Measurements from ENCODE around the gene RAPGEF4.

The RAPGEF4 gene

DNA sequence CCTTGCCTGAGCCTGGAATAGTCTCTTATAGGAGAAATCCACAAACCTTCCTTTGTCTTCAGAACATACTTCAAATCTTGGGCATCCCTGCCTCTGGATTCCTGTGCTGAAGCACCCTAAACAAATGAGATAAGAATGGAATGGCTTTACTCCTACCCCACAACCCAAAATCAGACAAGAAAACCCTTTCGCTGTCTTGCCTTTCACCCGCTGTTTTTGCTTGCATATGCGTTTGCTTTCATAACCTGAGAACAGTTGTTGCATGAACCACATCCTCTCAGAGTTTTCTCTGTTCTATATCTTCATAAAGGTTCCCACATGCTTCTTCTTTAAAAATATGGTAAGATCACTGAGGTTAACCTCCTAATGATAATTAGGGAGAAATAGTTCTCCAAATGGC, 207.9 kb downstream of the RAPGEF4 start:
- no peak overlapping the region for H3K4me3 ChIP-seq (ENCODE audit: insufficient read depth, low read depth, low read length, poor library complexity, severe bottlenecking)
- H3K9me3 ChIP-seq (ENCODE audit: control insufficient read depth, low read length): peaks cover 4% of the 10 kb centered on the region
- H3K4me1 ChIP-seq (ENCODE audit: control insufficient read depth, insufficient read depth, low read length, poor library complexity, severe bottlenecking): no peaks in the 10 kb centered on the region
- DNase-seq: no peak
- no peaks in the 10 kb centered on the region for H3K36me3 ChIP-seq (ENCODE audit: control insufficient read depth, insufficient read depth, low read length)
- H3K27ac ChIP-seq (ENCODE audit: insufficient read depth, low read length, poor library complexity, severe bottlenecking): no peak overlapping the region
- H3K27me3 ChIP-seq (replicated peaks; ENCODE audit: control insufficient read depth, insufficient read depth, low read length, poor library complexity, severe bottlenecking): no peaks in the 10 kb centered on the region

DNA sequence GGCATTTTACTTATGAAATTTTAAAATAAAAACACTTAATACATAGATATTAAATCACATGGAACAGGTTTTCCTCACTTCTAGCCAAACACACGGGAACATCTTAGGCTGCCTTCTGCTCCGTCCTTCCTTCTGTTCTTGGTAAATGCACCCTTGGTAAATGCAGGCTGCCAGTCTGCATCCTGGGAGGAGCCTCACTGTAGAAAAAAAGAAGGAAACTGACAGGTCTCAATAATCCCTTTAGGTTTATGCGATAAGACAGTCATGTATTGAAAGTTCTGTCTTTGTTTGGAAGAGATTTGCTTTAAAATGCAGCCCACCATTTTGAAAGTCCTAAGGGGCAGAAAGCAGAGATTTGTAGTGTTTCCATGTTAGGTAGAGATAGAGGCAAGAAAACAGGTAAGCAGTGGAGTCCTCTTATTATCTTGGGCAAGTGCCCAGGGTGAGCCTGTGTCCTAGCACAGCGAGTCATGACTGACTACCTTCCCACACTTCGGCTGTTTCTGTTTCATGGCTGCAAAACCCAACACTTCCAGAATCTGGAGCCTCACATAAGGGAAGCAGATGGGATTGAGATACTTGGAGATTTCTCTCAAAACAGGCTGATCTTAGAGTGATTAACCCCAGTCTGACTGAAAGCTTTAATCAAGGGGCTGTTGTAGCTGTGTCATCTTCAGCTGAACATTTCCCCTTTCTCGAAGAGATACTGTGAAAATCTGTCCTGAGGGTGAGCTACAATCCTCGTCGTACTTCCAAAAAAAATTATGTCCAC, 208.6 kb downstream of the RAPGEF4 start:
- Histone ChIP-seq H3K9me3 (ENCODE audit: control insufficient read depth, low read length) (peaks cover 4% of the 10 kb centered on the region), H3K27me3 (replicated peaks; ENCODE audit: control insufficient read depth, insufficient read depth, low read length, poor library complexity, severe bottlenecking) (no peaks in the 10 kb centered on the region), H3K36me3 (ENCODE audit: control insufficient read depth, insufficient read depth, low read length) (no peaks in the 10 kb centered on the region), H3K4me1 (ENCODE audit: control insufficient read depth, insufficient read depth, low read length, poor library complexity, severe bottlenecking) (no peaks in the 10 kb centered on the region), H3K4me3 (ENCODE audit: insufficient read depth, low read depth, low read length, poor library complexity, severe bottlenecking) (no peak overlapping the region), H3K27ac (ENCODE audit: insufficient read depth, low read length, poor library complexity, severe bottlenecking) (no peak overlapping the region)
- DNase-seq: no peak

DNA sequence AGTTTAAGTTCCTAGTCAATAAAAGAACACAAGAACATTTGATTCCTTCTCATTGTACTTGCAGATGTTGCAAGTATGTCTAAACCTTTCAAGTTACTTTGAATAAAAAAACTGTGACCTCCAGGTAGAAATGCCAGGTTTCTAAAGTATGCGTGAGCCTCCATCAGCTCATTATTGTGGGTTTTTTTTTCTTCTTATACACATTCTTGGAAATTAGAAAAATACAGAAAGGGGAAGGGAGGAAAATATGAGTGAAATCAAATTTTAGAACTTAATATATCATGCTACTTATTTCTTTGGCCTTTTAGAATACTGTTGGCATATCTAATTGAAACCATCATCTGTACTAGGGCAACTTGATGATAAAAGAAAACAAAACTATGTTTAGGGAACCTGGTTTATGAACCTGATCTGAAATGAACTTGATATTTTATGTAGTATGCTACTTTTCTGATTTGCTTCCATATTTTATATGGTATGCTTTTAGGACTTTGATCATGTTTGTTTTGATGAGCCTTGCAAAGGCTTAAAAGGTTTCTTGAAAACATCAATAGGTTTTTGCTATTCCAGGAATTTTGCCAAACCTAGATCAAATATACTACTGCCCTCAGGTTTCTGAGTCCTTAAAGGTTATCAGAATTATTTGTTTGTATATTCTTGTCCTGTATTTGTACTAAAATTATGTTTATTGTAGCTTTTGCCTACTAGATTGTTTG, 209.3 kb downstream of the RAPGEF4 start:
- Histone ChIP-seq H3K9me3 (ENCODE audit: control insufficient read depth, low read length) (peaks cover 2% of the 10 kb centered on the region), H3K27ac (ENCODE audit: insufficient read depth, low read length, poor library complexity, severe bottlenecking) (no peak overlapping the region), H3K27me3 (replicated peaks; ENCODE audit: control insufficient read depth, insufficient read depth, low read length, poor library complexity, severe bottlenecking) (no peaks in the 10 kb centered on the region), H3K4me3 (ENCODE audit: insufficient read depth, low read depth, low read length, poor library complexity, severe bottlenecking) (no peak overlapping the region), H3K36me3 (ENCODE audit: control insufficient read depth, insufficient read depth, low read length) (no peaks in the 10 kb centered on the region), H3K4me1 (ENCODE audit: control insufficient read depth, insufficient read depth, low read length, poor library complexity, severe bottlenecking) (no peaks in the 10 kb centered on the region)
- DNase-seq: no peak

DNA sequence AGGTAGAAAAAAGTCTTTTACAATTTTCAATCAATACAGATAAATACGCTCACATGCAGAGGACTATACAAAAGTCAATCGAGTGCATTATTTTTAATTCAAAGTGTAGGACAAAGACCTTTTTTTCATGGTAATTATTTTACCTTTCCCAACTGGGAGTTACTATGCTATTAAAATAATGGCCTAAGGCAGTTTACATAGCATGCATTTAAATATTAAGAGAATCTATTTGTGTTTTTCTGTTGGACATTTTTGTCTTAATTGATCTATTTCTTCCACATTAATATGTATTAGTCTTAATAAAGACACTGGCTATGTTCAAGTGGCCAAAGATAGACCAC, 209.8 kb downstream of the RAPGEF4 start:
- DNase-seq: no peak
- no peaks in the 10 kb centered on the region for H3K27me3 ChIP-seq (replicated peaks; ENCODE audit: control insufficient read depth, insufficient read depth, low read length, poor library complexity, severe bottlenecking)
- H3K4me1 ChIP-seq (ENCODE audit: control insufficient read depth, insufficient read depth, low read length, poor library complexity, severe bottlenecking): no peaks in the 10 kb centered on the region
- no peaks in the 10 kb centered on the region for H3K36me3 ChIP-seq (ENCODE audit: control insufficient read depth, insufficient read depth, low read length)
- H3K9me3 ChIP-seq (ENCODE audit: control insufficient read depth, low read length): no peaks in the 10 kb centered on the region
- no peak overlapping the region for H3K27ac ChIP-seq (ENCODE audit: insufficient read depth, low read length, poor library complexity, severe bottlenecking)
- H3K4me3 ChIP-seq (ENCODE audit: insufficient read depth, low read depth, low read length, poor library complexity, severe bottlenecking): no peak overlapping the region

DNA sequence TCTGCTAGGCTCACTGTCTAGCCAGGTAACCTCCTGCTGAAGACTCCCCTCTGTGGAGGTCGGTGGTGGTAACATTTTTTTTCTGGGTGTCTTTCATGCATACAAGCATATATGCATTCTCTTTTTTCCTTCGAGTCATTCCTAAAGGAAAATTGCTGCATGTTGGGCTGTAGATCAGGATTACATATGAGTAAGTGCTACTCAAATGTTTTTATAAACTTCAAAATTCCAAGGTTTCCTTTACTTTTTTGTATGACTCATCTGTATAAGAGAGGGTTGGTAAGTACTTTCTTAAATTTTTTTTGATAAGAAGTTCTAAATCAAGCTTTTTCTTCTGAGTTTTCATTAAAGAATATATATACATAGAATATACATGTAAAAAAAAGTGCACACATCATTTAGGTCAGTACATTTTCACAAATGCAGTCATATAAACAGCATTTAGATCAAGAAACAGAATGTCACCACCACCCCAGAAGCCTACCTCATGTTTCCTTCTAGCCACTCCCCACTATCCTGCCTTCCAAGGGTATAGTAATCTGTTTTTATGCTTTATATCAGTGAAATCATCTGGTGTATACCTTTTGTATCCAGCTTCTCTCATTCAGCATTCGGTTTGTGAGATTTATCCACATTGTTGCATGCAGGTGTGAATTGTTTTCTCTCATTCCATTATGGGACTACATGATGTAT, 212.0 kb downstream of the RAPGEF4 start:
- no peaks in the 10 kb centered on the region for H3K9me3 ChIP-seq (ENCODE audit: control insufficient read depth, low read length)
- no peaks in the 10 kb centered on the region for H3K36me3 ChIP-seq (ENCODE audit: control insufficient read depth, insufficient read depth, low read length)
- no peaks in the 10 kb centered on the region for H3K27me3 ChIP-seq (replicated peaks; ENCODE audit: control insufficient read depth, insufficient read depth, low read length, poor library complexity, severe bottlenecking)
- no peaks in the 10 kb centered on the region for H3K4me1 ChIP-seq (ENCODE audit: control insufficient read depth, insufficient read depth, low read length, poor library complexity, severe bottlenecking)
- DNase-seq: no peak
- no peak overlapping the region for H3K4me3 ChIP-seq (ENCODE audit: insufficient read depth, low read depth, low read length, poor library complexity, severe bottlenecking)
- no peak overlapping the region for H3K27ac ChIP-seq (ENCODE audit: insufficient read depth, low read length, poor library complexity, severe bottlenecking)

DNA sequence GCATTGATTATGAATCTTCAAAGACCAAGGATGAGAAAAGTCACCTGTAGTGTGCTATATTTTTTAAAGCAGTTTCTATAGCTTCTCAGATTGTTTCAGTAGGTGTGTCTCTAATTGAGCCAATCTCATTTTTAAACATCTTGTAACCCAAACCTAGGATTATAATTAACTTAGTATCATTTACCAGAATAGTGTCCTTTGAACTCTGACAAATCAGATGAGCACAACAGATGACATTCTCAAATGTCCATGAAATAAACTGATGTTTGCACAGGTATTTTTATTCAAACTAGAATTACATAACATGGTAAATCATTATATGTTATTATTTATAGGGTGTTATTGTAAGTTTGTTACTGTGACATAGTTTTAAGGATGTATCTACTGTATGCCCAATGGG, 213.9 kb downstream of the RAPGEF4 start:
- H3K4me1 ChIP-seq (ENCODE audit: control insufficient read depth, insufficient read depth, low read length, poor library complexity, severe bottlenecking): no peaks in the 10 kb centered on the region
- no peak for DNase-seq
- no peaks in the 10 kb centered on the region for H3K27me3 ChIP-seq (replicated peaks; ENCODE audit: control insufficient read depth, insufficient read depth, low read length, poor library complexity, severe bottlenecking)
- no peak overlapping the region for H3K27ac ChIP-seq (ENCODE audit: insufficient read depth, low read length, poor library complexity, severe bottlenecking)
- H3K36me3 ChIP-seq (ENCODE audit: control insufficient read depth, insufficient read depth, low read length): no peaks in the 10 kb centered on the region
- no peak overlapping the region for H3K4me3 ChIP-seq (ENCODE audit: insufficient read depth, low read depth, low read length, poor library complexity, severe bottlenecking)
- no peaks in the 10 kb centered on the region for H3K9me3 ChIP-seq (ENCODE audit: control insufficient read depth, low read length)

DNA sequence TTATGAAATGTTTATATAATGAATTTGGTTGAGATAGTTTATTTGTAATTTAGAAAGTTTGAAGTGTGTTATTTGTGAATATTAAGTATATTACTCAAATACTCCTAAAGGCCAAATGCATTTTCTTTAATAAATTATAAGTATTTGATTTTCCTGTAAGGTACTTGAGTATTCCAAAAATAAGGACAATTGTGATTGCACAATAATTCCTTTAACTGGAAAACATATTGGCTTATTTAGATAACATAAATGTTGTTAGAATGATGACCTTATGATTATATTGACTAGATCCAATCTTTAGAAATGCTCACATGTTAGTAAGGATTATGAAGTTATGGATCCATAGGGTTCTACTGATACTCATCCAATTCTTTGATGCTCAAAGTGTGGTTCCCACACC, 214.9 kb downstream of the RAPGEF4 start:
- Histone ChIP-seq H3K4me3 (ENCODE audit: insufficient read depth, low read depth, low read length, poor library complexity, severe bottlenecking) (no peak overlapping the region), H3K9me3 (ENCODE audit: control insufficient read depth, low read length) (no peaks in the 10 kb centered on the region), H3K36me3 (ENCODE audit: control insufficient read depth, insufficient read depth, low read length) (no peaks in the 10 kb centered on the region), H3K27me3 (replicated peaks; ENCODE audit: control insufficient read depth, insufficient read depth, low read length, poor library complexity, severe bottlenecking) (no peaks in the 10 kb centered on the region), H3K27ac (ENCODE audit: insufficient read depth, low read length, poor library complexity, severe bottlenecking) (no peak overlapping the region), H3K4me1 (ENCODE audit: control insufficient read depth, insufficient read depth, low read length, poor library complexity, severe bottlenecking) (no peaks in the 10 kb centered on the region)
- DNase-seq: no peak

DNA sequence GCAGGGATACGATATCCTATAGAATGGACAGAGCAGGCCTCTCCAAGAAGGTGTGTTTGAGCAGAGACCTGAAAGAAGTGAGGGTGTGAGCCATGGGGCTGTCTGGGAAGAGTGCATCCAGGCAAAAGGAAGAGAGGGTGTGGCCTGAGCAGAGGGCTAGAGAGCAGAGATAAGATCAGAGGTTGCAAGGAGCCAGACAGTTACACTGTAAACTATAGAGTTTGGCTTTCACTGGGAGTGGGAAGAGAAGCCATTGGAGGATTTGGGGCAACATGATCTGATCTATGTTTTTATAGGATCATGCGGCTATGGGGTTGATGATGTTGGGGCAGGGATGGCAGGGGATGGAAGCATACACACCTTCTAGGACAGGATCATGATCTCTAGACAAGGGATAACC, 215.9 kb downstream of the RAPGEF4 start:
- no peak overlapping the region for H3K27ac ChIP-seq (ENCODE audit: insufficient read depth, low read length, poor library complexity, severe bottlenecking)
- H3K4me1 ChIP-seq (ENCODE audit: control insufficient read depth, insufficient read depth, low read length, poor library complexity, severe bottlenecking): no peaks in the 10 kb centered on the region
- H3K27me3 ChIP-seq (replicated peaks; ENCODE audit: control insufficient read depth, insufficient read depth, low read length, poor library complexity, severe bottlenecking): no peaks in the 10 kb centered on the region
- no peak for DNase-seq
- no peaks in the 10 kb centered on the region for H3K9me3 ChIP-seq (ENCODE audit: control insufficient read depth, low read length)
- no peaks in the 10 kb centered on the region for H3K36me3 ChIP-seq (ENCODE audit: control insufficient read depth, insufficient read depth, low read length)
- H3K4me3 ChIP-seq (ENCODE audit: insufficient read depth, low read depth, low read length, poor library complexity, severe bottlenecking): no peak overlapping the region

DNA sequence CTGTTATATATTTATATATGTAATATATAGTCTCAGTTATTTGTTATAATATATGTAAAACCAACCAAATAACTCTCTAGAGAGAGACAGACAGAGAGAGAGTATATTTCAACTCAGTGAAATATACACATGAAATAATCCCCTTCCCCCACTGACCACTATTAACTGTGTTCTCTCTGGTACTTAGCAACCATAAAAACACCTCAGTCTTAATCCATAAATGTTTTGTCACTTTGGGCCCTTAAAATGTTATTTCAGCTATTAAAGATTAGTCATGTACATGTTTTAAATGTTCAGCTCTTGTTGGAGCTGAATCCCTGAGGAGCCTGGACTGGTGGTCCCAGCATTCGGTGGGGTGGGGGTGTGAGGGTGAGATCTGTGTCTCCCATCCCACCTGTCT, 217.8 kb downstream of the RAPGEF4 start:
- Histone ChIP-seq H3K27me3 (replicated peaks; ENCODE audit: control insufficient read depth, insufficient read depth, low read length, poor library complexity, severe bottlenecking) (no peaks in the 10 kb centered on the region), H3K4me1 (ENCODE audit: control insufficient read depth, insufficient read depth, low read length, poor library complexity, severe bottlenecking) (no peaks in the 10 kb centered on the region)

More for the DNA sequence above, 217.8 kb downstream of the RAPGEF4 start:
- DNase-seq: no peak
- H3K27ac ChIP-seq (ENCODE audit: insufficient read depth, low read length, poor library complexity, severe bottlenecking): no peak overlapping the region
- no peaks in the 10 kb centered on the region for H3K36me3 ChIP-seq (ENCODE audit: control insufficient read depth, insufficient read depth, low read length)
- no peak overlapping the region for H3K4me3 ChIP-seq (ENCODE audit: insufficient read depth, low read depth, low read length, poor library complexity, severe bottlenecking)
- no peaks in the 10 kb centered on the region for H3K9me3 ChIP-seq (ENCODE audit: control insufficient read depth, low read length)

All from effector memory CD4-positive, alpha-beta T cell (primary cell).